ENCODE results near the gene COL27A1. TPM values are rescaled to one million over a fixed set of nuclear protein-coding genes. Genes with fewer than 3 reads are reported as not detected.

Gene COL27A1
- total and polyA plus RNA-seq, 5 donors from 2014 or later, result 0.30 TPM; not detected in 4

GRCh38 chr9:114121227-114122135, 33.9 kb upstream of the COL27A1 start:
- H3K27ac ChIP-seq (ENCODE audit: insufficient read depth, low read length, poor library complexity, severe bottlenecking), result no peak overlapping the region
- H3K4me3 Mint-ChIP-seq, result no peak overlapping the region
- H3K4me3 ChIP-seq (ENCODE audit: low read depth, low read length), result no peak overlapping the region
- H3K27me3 Mint-ChIP-seq, result peaks cover 14% of the 10 kb centered on the region
- H3K4me1 ChIP-seq (ENCODE audit: control insufficient read depth, insufficient read depth, low read length, poor library complexity, severe bottlenecking), result no peaks in the 10 kb centered on the region
- no peaks in the 10 kb centered on the region for H3K36me3 ChIP-seq (ENCODE audit: control insufficient read depth, insufficient read depth, low read length)
- no peaks in the 10 kb centered on the region for H3K9me3 ChIP-seq (ENCODE audit: control insufficient read depth in 2 of 2, low read length in 2 of 2)
- H3K9me3 Mint-ChIP-seq, result peaks cover 0 to 2% (median 0%) of the 10 kb centered on the region in 7 donors
- H3K27ac Mint-ChIP-seq, result no peak overlapping the region
- no peaks in the 10 kb centered on the region for H3K36me3 Mint-ChIP-seq
- no peak for DNase-seq
- ATAC-seq (ENCODE audit: low read depth in 2 of 2), result no peak
- H3K27me3 ChIP-seq (ENCODE audit: control insufficient read depth, insufficient read depth, low read length), result no peaks in the 10 kb centered on the region
- H3K4me1 Mint-ChIP-seq, result no peaks in the 10 kb centered on the region

GRCh38 chr9:114122136-114123027, 33.0 kb upstream of the COL27A1 start:
- peaks cover 10% of the 10 kb centered on the region for H3K27me3 Mint-ChIP-seq
- Histone ChIP-seq H3K36me3 (ENCODE audit: control insufficient read depth, insufficient read depth, low read length) (no peaks in the 10 kb centered on the region), H3K9me3 (ENCODE audit: control insufficient read depth in 2 of 2, low read length in 2 of 2) (peaks cover 0 to under 1% of the 10 kb centered on the region in 2 experiments), H3K27ac (ENCODE audit: insufficient read depth, low read length, poor library complexity, severe bottlenecking) (no peak overlapping the region), H3K27me3 (ENCODE audit: control insufficient read depth, insufficient read depth, low read length) (no peaks in the 10 kb centered on the region), H3K4me3 (ENCODE audit: low read depth, low read length) (no peak overlapping the region), H3K4me1 (ENCODE audit: control insufficient read depth, insufficient read depth, low read length, poor library complexity, severe bottlenecking) (no peaks in the 10 kb centered on the region)
- peaks cover 0 to 2% (median 0%) of the 10 kb centered on the region in 7 donors for H3K9me3 Mint-ChIP-seq
- no peak overlapping the region for H3K4me3 Mint-ChIP-seq
- DNase-seq (no peak), ATAC-seq (ENCODE audit: low read depth in 2 of 2) (no peak)
- H3K27ac Mint-ChIP-seq, result no peak overlapping the region
- no peaks in the 10 kb centered on the region for H3K4me1 Mint-ChIP-seq
- no peaks in the 10 kb centered on the region for H3K36me3 Mint-ChIP-seq

- DNase-seq (no peak), ATAC-seq (ENCODE audit: low read depth in 2 of 2) (no peak)
- Histone ChIP-seq H3K4me3 (ENCODE audit: low read depth, low read length) (no peak overlapping the region), H3K36me3 (ENCODE audit: control insufficient read depth, insufficient read depth, low read length) (no peaks in the 10 kb centered on the region), H3K9me3 (ENCODE audit: control insufficient read depth in 2 of 2, low read length in 2 of 2) (peaks cover 0 to 3% of the 10 kb centered on the region in 2 experiments), H3K27me3 (ENCODE audit: control insufficient read depth, insufficient read depth, low read length) (no peaks in the 10 kb centered on the region), H3K4me1 (ENCODE audit: control insufficient read depth, insufficient read depth, low read length, poor library complexity, severe bottlenecking) (no peaks in the 10 kb centered on the region), H3K27ac (ENCODE audit: insufficient read depth, low read length, poor library complexity, severe bottlenecking) (no peak overlapping the region)
- Mint-ChIP-seq H3K27ac (no peak overlapping the region), H3K36me3 (no peaks in the 10 kb centered on the region), H3K4me3 (no peak overlapping the region), H3K9me3 (peaks cover 0 to 3% (median 1%) of the 10 kb centered on the region in 7 donors), H3K27me3 (peaks cover 12% of the 10 kb centered on the region), H3K4me1 (no peaks in the 10 kb centered on the region)
These were observed 32.0 kb upstream of the COL27A1 start for GRCh38 chr9:114123031-114123977.

- DNase-seq (no peak), ATAC-seq (ENCODE audit: low read depth in 2 of 2) (no peak)
- Mint-ChIP-seq H3K27me3 (peaks cover 8% of the 10 kb centered on the region), H3K36me3 (no peaks in the 10 kb centered on the region), H3K4me3 (no peak overlapping the region), H3K27ac (no peak overlapping the region), H3K4me1 (no peaks in the 10 kb centered on the region), H3K9me3 (peaks cover 0 to 4% (median 2%) of the 10 kb centered on the region in 7 donors)
- no peak overlapping the region for H3K27ac ChIP-seq (ENCODE audit: insufficient read depth, low read length, poor library complexity, severe bottlenecking)
- no peaks in the 10 kb centered on the region for H3K4me1 ChIP-seq (ENCODE audit: control insufficient read depth, insufficient read depth, low read length, poor library complexity, severe bottlenecking)
- no peaks in the 10 kb centered on the region for H3K27me3 ChIP-seq (ENCODE audit: control insufficient read depth, insufficient read depth, low read length)
- H3K9me3 ChIP-seq (ENCODE audit: control insufficient read depth in 2 of 2, low read length in 2 of 2), result peaks cover 0 to 3% of the 10 kb centered on the region in 2 experiments
- no peaks in the 10 kb centered on the region for H3K36me3 ChIP-seq (ENCODE audit: control insufficient read depth, insufficient read depth, low read length)
- no peak overlapping the region for H3K4me3 ChIP-seq (ENCODE audit: low read depth, low read length)
These were observed 31.2 kb upstream of the COL27A1 start for GRCh38 chr9:114124138-114124537.

- Mint-ChIP-seq H3K9me3 (peaks cover 0 to 4% (median 2%) of the 10 kb centered on the region in 7 donors), H3K27me3 (peaks cover 8% of the 10 kb centered on the region), H3K36me3 (no peaks in the 10 kb centered on the region), H3K4me1 (no peaks in the 10 kb centered on the region), H3K27ac (no peak overlapping the region), H3K4me3 (no peak overlapping the region)
- ATAC-seq (ENCODE audit: low read depth in 2 of 2) (no peak), DNase-seq (no peak)
- Histone ChIP-seq H3K27ac (ENCODE audit: insufficient read depth, low read length, poor library complexity, severe bottlenecking) (no peak overlapping the region), H3K4me3 (ENCODE audit: low read depth, low read length) (no peak overlapping the region), H3K27me3 (ENCODE audit: control insufficient read depth, insufficient read depth, low read length) (no peaks in the 10 kb centered on the region), H3K4me1 (ENCODE audit: control insufficient read depth, insufficient read depth, low read length, poor library complexity, severe bottlenecking) (no peaks in the 10 kb centered on the region), H3K9me3 (ENCODE audit: control insufficient read depth in 2 of 2, low read length in 2 of 2) (peaks cover 0 to 3% of the 10 kb centered on the region in 2 experiments), H3K36me3 (ENCODE audit: control insufficient read depth, insufficient read depth, low read length) (no peaks in the 10 kb centered on the region)
These were observed 30.5 kb upstream of the COL27A1 start for GRCh38 chr9:114124666-114125475.

- ATAC-seq (ENCODE audit: low read depth in 2 of 2), result no peak
- H3K27ac ChIP-seq (ENCODE audit: insufficient read depth, low read length, poor library complexity, severe bottlenecking), result no peak overlapping the region
- Mint-ChIP-seq H3K4me3 (no peak overlapping the region), H3K36me3 (no peaks in the 10 kb centered on the region), H3K4me1 (no peaks in the 10 kb centered on the region), H3K9me3 (peaks cover 0 to 4% (median 2%) of the 10 kb centered on the region in 7 donors), H3K27ac (no peak overlapping the region), H3K27me3 (peaks cover 8% of the 10 kb centered on the region)
- H3K9me3 ChIP-seq (ENCODE audit: control insufficient read depth in 2 of 2, low read length in 2 of 2), result peaks cover 0 to 3% of the 10 kb centered on the region in 2 experiments
- H3K4me3 ChIP-seq (ENCODE audit: low read depth, low read length), result no peak overlapping the region
- H3K4me1 ChIP-seq (ENCODE audit: control insufficient read depth, insufficient read depth, low read length, poor library complexity, severe bottlenecking), result no peaks in the 10 kb centered on the region
- H3K27me3 ChIP-seq (ENCODE audit: control insufficient read depth, insufficient read depth, low read length), result no peaks in the 10 kb centered on the region
- no peaks in the 10 kb centered on the region for H3K36me3 ChIP-seq (ENCODE audit: control insufficient read depth, insufficient read depth, low read length)
- no peak for DNase-seq
These were observed 29.8 kb upstream of the COL27A1 start for GRCh38 chr9:114125476-114126013.
